ENCODE data around the gene EPN2. TPM values are rescaled to one million over a fixed set of nuclear protein-coding genes. Genes with fewer than 3 reads are reported as not detected.

EPN2 gene
- total and polyA plus RNA-seq, 2 experiments from 2014 or later, result 34.0 to 149 TPM

DNA sequence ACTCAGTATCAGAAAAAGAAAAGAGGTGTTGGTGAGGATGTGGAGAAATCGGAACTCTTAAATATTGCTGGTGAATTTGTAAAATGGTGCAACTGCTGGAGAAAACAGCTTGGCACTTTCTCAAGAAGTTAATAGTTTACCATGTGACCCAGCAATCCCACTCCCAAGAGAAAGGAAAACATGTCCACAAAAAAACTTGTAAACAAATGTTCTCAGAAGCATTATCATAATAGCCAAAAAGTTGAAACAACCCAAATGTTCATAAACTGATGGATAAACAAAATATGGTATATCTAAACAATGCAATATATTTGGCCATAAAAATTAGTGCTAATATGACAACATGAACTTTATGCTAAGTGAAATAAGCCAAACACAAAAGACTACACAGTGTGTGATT lies 138.6 kb downstream of the EPN2 start (continued):
- TF ChIP-seq ZNF462 (CRISPR knock-in tag; IDR thresholded peaks at IDR 0.05) (no peak), JUNB (IDR thresholded peaks at IDR 0.05; ENCODE audit: unreplicated experiment) (no peak), EZH2 (IDR thresholded peaks at IDR 0.05; ENCODE audit: low read depth, unreplicated experiment) (no peak), EZH2phosphoT487 (IDR thresholded peaks at IDR 0.05; ENCODE audit: unreplicated experiment) (no peak), ZNF331 (CRISPR knock-in tag; IDR thresholded peaks at IDR 0.05; ENCODE audit: low read depth) (no peak), CREB1 (CRISPR knock-in tag; IDR thresholded peaks at IDR 0.05; ENCODE audit: low read depth) (no peak)
- TF ChIP-seq, protein P1, sequence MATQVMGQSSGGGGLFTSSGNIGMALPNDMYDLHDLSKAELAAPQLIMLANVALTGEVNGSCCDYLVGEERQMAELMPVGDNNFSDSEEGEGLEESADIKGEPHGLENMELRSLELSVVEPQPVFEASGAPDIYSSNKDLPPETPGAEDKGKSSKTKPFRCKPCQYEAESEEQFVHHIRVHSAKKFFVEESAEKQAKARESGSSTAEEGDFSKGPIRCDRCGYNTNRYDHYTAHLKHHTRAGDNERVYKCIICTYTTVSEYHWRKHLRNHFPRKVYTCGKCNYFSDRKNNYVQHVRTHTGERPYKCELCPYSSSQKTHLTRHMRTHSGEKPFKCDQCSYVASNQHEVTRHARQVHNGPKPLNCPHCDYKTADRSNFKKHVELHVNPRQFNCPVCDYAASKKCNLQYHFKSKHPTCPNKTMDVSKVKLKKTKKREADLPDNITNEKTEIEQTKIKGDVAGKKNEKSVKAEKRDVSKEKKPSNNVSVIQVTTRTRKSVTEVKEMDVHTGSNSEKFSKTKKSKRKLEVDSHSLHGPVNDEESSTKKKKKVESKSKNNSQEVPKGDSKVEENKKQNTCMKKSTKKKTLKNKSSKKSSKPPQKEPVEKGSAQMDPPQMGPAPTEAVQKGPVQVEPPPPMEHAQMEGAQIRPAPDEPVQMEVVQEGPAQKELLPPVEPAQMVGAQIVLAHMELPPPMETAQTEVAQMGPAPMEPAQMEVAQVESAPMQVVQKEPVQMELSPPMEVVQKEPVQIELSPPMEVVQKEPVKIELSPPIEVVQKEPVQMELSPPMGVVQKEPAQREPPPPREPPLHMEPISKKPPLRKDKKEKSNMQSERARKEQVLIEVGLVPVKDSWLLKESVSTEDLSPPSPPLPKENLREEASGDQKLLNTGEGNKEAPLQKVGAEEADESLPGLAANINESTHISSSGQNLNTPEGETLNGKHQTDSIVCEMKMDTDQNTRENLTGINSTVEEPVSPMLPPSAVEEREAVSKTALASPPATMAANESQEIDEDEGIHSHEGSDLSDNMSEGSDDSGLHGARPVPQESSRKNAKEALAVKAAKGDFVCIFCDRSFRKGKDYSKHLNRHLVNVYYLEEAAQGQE (IDR thresholded peaks at IDR 0.05; ENCODE audit: unreplicated experiment), result no peak
- TF ChIP-seq, protein P2, sequence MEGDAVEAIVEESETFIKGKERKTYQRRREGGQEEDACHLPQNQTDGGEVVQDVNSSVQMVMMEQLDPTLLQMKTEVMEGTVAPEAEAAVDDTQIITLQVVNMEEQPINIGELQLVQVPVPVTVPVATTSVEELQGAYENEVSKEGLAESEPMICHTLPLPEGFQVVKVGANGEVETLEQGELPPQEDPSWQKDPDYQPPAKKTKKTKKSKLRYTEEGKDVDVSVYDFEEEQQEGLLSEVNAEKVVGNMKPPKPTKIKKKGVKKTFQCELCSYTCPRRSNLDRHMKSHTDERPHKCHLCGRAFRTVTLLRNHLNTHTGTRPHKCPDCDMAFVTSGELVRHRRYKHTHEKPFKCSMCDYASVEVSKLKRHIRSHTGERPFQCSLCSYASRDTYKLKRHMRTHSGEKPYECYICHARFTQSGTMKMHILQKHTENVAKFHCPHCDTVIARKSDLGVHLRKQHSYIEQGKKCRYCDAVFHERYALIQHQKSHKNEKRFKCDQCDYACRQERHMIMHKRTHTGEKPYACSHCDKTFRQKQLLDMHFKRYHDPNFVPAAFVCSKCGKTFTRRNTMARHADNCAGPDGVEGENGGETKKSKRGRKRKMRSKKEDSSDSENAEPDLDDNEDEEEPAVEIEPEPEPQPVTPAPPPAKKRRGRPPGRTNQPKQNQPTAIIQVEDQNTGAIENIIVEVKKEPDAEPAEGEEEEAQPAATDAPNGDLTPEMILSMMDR (conservative IDR thresholded peaks at IDR 0.05; ENCODE audit: low read depth in 2 of 2), result no peak
- TF ChIP-seq, protein P3, sequence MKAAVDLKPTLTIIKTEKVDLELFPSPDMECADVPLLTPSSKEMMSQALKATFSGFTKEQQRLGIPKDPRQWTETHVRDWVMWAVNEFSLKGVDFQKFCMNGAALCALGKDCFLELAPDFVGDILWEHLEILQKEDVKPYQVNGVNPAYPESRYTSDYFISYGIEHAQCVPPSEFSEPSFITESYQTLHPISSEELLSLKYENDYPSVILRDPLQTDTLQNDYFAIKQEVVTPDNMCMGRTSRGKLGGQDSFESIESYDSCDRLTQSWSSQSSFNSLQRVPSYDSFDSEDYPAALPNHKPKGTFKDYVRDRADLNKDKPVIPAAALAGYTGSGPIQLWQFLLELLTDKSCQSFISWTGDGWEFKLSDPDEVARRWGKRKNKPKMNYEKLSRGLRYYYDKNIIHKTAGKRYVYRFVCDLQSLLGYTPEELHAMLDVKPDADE (IDR thresholded peaks at IDR 0.05), result no peak
